ENCODE results near the gene SETDB2.

SETDB2 gene

DNA sequence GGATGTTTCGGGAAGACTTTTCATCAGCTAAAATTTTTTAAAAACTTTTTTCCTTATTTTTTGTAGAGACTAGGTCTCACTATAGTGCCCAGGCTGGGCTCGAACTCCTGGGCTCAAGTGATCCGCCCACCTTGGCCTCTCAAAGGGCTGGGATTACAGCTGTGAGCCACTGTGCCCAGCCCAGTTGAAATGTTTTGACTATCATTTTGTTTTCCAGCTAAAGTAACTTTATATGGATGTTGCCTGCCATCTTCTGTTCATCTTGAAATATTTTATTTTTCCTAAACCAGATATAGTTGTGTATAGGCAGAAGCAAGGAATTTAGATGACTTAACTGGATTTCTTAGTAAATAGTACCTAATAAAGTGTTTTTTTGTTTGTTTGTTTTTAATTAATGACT, 7.2 kb upstream of the SETDB2 start:
- no peak for FAIRE-seq

DNA sequence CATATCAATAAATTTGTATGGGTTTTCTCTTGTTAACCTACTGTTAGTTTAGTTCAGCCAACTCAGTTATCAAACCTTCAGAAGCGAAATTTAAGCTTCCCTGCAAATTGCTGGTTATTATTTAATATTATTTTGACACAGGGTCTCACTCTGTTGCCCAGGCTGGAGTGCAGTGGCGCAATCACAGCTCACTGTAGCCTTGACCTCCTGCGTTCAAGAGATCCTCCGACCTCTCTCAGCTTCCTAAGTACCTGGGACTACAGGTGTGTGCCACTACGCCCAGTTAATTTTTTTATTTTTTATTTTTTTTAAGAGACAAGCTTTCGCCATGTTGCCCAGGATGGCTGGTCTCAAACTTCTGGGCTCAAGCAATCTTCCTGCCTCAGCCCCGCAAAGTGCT, 6.4 kb upstream of the SETDB2 start:
- FAIRE-seq = no peak

DNA sequence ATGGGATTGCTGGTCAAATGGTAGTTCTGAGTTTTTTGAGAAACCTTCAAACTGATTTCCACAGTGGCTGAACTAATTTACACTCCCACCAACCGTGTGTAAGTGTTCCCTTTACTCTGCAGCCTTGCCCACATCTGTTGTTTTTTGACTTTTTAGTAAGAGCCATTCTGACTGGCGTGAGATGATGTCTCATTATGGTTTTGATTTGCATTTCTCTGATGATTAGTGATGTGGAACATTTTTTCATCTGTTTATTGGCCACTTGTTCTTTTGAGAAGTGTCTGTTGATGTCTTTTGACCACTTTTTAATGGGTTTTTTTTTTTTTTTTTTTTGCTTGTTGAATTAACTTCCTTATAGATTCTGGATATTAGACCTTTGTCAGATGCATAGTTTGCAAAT, 4.5 kb upstream of the SETDB2 start:
- FAIRE-seq = no peak

DNA sequence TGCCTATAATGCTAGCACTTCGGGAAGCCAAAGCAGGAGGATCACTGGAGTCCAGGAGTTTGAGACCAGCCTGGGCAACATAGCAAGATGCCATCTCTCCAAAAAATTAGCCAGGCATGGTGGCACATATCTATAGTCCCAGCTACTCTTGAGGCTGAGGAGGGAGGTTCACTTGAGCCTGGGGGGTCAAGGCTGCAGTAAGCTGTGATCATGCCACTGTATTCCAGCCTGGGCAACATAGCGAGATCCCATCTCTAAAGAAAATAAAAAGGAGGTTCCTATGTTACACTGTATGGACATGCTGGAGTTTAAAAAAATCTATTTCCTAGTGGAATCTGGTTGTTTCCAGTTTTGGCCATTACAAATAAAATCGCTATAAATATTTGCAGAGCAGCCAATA, 2.8 kb upstream of the SETDB2 start:
- no peak for FAIRE-seq

DNA sequence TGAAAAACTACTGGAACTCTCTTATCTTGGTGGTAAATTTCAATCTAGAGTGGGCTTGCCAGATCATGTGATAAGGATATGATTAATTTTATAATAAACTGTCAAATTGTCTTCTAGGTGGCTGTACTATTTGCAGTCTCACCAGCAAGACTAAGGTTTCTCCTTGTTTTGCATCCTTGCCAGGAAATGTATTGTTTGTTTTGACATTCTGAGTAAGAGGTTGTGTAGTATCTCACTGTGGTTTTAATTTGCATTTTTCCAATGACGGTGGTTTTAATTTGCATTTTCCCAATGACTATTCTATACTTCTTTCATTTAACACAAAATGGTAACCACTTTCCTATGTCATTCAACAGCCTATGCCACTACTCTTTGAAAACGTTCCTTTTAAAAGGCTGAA, 2.2 kb upstream of the SETDB2 start:
- no peak for FAIRE-seq

DNA sequence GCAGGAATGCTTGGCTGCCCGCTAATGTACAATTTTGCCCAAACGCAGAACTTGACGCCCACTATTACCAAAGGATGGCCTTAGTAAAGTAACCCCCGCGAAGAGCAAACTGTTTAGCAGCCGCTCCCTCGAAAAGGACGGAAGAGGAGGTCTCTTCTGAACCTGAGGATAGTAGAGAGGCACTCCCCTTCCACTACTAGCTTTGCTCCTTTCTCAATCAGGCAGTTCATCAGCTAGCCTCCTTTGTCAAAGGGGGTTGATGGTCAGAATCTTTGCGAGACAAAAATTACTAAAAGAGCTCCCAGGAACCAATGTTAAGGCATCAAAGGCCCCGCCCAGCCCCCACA, 744 bp upstream of the SETDB2 start:
- no peak for FAIRE-seq

DNA sequence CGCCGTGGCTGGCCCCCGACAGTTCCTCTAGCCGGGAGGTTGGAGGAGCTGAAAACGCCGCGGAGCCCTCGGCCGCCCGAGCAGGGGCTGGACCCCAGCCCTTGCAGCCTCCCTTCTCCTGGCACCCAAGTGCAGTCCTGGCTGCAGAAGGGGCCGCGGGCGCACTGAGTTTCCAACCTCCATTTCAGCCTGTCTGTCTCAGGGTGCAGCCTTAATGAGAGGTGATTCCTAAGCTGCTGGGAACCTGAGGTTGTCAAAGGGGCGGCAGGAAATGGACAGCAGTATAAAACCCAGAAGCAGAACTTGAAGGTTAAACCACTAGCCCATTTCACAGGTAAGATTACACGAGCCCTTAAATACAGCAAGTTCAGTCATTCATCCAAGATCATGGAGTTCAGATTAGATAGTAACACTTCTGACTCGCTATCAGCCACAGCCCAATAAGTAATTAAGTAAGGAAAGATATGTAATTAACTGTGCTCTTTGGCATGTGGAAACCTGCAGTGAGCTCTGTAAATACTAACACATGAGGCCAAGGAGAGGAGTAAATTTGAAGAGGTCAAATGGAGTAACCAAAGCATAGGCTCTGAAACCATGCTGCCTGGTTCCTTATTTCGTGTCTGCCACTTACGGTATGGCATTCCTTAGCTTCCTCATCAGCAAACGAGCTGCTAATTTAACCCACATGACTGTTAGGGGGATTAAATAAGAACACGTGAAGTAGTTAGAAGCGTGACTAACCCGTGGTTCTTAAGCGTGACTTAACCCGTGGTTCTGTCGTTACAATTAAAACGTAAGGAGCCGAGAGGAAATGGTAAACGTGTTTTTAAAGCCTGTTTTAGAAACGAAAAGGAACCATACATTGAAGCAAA, 686 bp downstream of the SETDB2 start:
- FAIRE-seq = no peak

DNA sequence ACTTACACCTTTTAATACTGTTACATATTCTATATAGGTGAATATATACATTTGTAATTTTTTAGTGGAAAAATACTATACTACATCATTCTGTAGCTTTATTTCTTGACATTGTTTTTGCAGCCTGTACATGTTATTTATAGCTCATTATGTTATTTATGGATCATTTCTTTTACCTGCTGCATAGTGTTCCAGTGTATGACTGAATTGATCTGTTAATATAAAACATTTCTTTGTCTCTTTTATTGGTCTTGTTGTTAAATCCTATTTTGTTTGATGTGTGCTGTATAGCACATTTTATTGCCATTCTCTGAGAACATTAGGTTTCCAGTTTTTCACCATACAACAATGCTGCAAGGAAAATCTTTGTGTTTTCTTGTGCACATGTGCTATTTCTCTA, 2.4 kb downstream of the SETDB2 start:
- peak; percentile 41 for FAIRE-seq

DNA sequence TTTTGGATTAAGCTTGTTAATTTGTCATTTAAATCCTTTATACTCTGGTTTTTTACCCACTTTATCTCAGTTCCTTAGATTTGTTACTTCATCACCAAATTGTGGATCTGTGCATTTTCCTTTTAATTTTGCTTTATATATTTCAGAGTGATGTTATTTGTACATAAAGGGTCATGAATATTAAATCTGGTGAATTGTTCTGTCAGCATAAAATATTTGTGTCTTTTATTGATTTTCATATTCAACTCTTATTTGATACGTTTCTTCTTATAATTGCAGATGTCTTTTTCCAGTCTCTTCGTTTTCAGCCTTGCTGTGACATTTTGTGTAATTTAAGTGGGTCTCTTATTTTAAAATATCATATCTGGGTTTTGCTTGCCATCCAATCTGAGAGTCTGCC, 4.7 kb downstream of the SETDB2 start:
- FAIRE-seq = peak; percentile 17

DNA sequence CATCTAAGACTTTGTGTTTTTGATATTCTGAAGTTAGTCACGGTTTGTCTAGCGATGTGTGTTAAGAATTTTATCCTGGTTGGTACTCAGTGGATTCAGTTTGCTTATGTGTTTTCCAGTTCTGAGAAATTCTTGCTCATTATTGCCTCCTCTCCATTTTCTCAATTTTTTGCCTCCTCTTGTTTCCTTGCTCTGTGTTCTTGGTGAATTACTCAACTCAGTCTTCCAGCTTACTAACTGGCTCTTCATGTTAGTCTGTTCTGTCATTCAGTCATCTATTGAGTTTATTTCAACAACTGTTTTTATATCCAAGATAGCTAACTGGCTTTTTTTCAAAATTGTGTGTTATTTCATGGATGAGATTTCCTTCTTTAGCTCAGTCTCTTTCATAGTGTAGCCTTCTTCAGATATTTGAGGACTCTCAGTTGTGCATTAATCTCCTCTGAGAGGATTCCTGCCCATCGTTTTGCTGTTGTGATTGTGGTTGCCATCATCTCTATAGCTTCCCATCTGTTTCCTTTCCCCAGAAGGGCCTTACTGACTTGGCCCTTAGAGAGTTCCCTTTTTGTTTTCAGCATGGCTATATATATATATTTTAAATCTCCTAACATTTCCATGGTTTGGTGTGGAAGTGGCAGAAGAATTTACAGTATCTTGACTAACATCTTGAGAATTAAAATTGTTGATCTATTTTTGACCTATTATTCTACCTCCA, 6.2 kb downstream of the SETDB2 start:
- FAIRE-seq = no peak

DNA sequence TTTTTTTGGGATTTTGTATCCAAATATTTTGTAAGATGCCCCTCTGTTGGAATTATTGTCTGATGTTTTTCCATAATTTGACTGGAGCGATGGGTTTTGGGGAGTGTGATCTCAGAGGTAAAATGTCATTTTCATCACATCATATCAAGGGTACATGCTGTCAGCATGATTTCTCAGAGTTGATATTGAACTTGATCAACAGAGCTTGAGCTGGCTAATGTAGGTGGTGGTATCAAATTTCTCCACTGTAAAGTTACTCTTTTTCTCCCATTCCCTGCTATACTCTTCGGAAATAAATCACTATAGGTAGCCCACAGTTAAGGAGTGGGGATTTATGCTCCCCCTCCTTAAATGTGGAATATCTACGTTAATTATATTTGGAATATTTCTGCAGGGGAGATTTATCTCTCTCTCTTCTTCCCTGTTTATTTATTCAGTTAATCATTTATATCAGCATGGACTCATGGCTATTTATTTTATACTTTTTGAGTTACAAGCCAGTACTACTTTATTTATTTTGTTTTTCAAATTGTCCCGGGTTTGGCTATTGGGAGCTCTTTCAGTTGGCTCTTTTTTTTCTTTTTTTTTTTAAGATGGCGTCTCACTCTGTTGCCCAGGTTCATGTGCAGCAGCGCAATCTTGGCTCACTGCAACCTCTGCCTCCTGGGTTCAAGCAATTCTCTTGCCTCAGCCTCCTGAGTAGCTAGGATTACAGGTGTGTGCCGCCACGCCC, 8.8 kb downstream of the SETDB2 start:
- FAIRE-seq = no peak

DNA sequence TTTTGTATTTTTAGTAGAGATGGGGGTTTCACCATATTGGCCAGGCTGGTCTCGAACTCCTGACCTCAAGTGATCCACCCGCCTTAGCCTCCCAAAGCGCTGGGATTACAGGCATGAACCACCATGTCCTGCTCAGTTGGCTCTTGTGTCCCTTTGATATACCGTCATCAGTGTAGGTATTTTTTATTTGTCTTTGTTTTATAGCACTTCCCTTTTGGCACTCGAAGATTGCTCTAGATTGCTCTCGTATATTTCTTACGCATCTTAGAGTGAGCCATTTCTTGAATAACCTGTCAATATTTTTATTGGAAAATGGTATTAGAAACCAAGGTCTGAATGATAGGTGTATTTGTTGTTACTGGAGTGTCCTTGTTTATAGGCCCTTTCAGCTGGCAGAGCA, 9.4 kb downstream of the SETDB2 start:
- FAIRE-seq = no peak

DNA sequence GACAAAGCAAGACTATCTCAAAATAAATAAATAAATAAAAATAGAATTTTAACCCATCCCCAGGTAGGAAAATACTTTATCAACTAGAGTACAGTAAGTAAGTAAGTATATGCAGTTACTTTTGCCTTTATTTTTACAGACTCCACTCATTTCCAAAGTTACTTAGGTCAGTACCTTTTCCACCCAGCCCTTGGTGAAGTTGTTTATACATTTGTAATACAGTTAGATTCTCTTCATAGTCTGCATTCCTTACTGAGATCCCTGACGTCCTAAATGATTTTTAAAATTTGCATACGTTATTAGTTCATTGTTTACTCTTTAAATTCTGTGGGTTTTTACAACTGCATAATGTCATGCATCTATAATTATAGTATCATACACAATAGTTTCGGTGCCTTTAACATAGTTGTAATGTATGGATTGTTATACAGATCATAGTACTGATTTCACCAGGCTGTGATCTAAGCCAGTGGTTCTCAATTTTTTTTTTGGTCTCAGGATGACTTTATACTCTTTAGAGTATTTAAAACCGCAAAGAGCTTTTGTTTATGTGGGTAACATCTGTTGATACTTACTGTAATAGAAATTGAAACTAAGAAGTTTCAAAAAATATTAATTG, 10.4 kb downstream of the SETDB2 start:
- FAIRE-seq = peak; percentile 86

DNA sequence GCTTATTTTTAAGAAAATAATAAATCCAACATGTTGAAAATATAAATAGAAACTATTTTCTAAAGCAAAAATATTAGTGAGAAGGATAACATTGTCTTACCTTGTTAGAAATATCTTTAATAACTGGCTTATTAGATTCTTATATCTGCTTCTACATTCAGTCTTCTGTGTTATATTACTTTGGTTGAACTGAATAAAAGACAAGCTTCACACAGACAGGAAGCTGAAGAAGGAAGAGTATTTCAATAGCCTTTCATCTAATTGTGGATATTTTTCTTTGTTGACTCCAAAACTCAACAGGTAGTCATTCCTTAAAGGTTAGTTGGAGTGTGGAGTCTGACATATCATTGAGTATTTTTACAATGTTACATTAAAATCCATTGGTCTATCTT, 10.9 kb downstream of the SETDB2 start:
- FAIRE-seq = no peak

DNA sequence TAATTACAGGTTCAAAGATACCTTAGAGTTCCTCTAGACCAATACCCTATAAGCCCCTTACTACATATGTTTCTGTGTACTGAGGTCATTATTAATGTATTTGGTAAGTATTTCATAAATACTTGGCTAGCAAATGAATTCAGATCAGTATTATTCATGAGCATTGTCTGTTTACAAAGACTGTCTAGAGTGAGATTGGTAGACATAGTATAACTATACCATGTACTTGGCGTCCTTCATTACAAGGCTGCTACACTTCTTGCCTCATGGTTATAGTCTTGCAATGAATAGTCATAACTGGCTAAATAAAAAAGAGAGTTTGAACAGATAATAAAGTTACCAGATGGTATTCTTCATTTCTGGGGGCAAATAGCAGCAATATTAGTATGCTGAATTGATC, 12.1 kb downstream of the SETDB2 start:
- no peak for FAIRE-seq

DNA sequence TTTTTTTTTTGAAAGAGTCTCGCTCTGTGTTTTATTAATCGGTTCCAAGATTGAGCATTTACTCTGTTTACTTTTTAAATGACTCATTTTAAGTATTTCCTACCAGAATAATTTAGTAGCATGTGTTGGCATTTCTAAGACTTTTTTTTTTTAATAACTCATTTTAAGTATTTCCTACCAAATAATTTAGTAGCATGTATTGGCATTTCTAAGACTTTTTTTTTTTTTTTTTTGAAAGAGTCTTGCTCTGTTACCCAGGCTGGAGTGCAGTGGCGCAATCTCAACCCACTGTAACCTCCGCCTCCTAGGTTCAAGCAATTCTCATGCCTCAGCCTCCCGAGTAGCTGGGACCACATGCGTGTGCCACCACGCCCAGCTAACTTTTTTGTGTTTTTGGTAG, 13.1 kb downstream of the SETDB2 start:
- FAIRE-seq = peak; percentile 78

DNA sequence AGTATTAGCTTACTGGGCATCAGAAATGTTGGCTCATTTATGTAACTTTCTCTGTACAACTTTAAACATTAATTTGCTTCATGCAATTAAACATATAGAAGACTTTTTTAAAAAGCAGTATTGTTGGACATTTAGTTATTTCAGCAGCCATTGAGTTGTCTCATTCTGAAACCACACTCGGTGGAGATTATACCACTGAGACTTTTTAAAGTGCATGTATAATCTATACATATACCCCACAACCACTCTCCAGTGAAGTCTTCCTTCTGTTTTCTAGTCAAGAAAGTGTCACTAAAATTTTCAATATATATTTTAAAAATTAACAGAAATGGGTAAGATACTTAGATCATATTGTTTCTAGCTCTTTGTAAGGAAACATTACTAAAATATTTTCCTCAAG, 15.5 kb downstream of the SETDB2 start:
- FAIRE-seq = no peak

DNA sequence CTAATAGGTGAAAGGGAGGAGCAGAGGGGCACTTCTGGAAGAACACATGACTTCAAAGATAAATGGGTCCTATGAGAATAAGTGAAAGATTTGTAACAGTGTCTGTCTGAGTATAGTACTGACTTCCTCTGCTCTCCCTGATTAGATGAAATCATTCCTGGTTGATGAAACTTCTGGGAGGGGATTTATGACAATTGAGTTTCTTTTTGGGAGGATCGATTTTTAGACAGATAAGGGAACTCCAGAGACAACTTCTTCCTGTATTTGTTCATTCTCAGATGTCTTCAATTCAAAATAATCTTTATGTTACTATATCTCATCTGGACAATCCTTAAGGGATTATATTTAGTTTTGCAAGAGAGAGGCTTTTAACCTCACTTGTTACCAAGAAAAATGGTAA, 20.0 kb downstream of the SETDB2 start:
- no peak for FAIRE-seq

DNA sequence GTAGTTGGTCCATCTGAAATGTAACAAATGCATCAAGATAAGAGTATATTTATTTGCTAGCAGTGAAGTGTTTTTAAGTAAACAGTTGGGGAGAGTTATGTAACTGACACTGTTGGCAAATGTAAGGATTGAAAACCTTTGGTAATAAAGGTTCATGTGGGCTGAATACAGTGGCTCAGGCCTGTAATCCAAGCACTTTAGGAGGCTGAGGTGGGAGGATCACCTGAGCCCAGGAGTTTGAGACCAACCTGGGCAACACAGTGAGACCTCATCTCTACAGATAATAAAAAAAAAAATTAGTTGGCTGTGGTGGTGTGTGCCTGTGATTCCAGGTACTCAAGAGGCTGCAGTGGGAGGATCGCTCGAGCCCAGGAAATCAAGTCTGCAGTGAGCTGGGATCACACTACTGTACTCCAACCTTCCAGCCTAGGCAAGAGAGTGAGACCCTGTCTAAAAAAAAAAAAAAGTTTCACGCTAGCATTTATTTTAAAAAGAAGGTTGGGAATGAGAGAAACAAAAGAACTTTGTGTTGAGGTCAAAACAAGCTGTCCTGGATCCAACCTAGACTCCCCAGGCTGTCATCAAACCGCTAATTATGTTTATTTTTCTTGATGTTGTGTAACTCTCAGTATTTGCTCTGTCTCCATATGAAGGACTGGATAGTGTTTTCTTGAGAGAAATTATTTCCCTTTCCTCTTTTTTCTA, 20.7 kb downstream of the SETDB2 start:
- no peak for FAIRE-seq

DNA sequence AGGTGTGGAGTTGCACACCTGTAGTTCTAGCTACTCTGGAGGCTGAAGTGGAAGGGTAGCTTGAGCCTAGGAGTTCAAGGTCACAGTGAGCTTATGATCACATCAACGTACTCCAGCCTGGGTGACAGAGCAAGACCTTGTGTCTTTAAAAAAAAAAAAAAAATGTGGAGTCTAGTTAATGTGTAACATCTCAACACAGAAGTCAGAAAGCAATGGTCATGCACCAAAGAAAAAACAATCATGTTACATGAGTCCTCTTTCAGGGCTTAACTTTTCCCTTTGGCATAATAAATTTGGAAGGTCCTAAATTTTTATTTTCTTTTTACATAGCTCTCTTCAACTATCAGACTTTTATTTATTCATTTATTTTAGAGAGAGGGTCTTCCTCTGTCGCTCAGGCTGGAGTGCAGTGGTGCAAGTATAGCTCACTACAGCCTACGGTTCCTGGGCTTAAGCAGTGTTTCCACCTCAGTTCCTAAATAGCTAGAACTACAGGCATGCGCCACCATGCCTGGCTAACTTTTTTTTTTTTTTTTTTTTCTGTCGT, 22.3 kb downstream of the SETDB2 start:
- peak; percentile 61 for FAIRE-seq

DNA sequence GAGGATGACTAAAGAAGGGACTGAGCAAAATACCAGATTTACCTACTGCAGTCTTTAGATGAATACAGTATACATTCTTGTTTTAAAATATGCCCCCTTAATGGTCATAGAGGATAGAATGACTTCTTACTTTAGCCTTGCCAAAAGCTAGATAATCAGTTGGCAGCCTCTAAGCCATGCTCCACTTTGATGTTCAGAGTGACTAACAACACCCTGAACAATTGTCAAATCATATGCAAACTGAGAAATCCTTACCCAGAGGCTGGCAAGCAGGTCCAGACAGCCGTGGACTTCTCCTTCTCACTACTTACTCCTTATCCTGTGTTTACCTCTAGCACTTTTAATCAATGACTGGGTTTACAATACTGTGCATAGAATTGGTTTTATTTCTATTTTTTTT, 28.1 kb downstream of the SETDB2 start:
- no peak for FAIRE-seq

DNA sequence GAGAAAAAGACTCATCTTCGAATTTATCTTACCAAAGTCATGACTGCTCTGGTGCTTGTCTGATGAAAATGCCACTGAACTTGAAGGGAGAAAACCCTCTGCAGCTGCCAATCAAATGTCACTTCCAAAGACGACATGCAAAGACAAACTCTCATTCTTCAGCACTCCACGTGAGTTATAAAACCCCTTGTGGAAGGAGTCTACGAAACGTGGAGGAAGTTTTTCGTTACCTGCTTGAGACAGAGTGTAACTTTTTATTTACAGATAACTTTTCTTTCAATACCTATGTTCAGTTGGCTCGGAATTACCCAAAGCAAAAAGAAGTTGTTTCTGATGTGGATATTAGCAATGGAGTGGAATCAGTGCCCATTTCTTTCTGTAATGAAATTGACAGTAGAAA, 32.5 kb downstream of the SETDB2 start:
- FAIRE-seq = no peak

DNA sequence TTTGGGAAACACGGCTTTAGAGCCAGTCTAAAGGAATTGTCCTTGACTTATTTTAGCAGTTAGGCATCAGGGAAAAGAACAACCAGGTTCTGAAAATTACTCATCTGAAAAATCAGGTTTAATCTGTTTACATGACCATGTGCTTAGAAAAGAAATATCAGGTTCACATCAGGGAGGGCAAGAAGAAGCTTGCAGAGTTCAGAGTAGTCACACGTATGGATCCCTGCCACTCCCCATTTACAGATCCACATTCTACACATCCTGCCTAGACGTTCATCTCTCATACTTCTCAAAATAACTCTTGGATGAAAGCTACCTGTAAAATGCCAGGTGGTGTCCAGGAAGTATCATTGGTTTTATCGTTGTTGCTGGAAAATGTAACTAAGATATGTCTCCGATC, 37.7 kb downstream of the SETDB2 start:
- FAIRE-seq = no peak

Data from islet of Langerhans (tissue), 1 donor.